ENCODE data around the gene TPCN1. TPM values are rescaled to one million over a fixed set of nuclear protein-coding genes. Genes with fewer than 3 reads are reported as not detected.

The TPCN1 gene
- total and polyA plus RNA-seq, 2 experiments from 2014 or later, result 13.4 to 24.2 TPM

- no peaks in the 10 kb centered on the region for H3K9me3 ChIP-seq (ENCODE audit: low read depth)
- no peak overlapping the region for H3K27ac ChIP-seq
- H3K4me1 ChIP-seq (ENCODE audit: low read depth), result peaks cover 2% of the 10 kb centered on the region
- no peak overlapping the region for H3K4me3 ChIP-seq
- TF ChIP-seq, protein P1, sequence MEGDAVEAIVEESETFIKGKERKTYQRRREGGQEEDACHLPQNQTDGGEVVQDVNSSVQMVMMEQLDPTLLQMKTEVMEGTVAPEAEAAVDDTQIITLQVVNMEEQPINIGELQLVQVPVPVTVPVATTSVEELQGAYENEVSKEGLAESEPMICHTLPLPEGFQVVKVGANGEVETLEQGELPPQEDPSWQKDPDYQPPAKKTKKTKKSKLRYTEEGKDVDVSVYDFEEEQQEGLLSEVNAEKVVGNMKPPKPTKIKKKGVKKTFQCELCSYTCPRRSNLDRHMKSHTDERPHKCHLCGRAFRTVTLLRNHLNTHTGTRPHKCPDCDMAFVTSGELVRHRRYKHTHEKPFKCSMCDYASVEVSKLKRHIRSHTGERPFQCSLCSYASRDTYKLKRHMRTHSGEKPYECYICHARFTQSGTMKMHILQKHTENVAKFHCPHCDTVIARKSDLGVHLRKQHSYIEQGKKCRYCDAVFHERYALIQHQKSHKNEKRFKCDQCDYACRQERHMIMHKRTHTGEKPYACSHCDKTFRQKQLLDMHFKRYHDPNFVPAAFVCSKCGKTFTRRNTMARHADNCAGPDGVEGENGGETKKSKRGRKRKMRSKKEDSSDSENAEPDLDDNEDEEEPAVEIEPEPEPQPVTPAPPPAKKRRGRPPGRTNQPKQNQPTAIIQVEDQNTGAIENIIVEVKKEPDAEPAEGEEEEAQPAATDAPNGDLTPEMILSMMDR (IDR thresholded peaks at IDR 0.05; ENCODE audit: low read depth, low read length), result no peak
- DNase-seq (ENCODE audit: low read depth in 1 of 2, low spot score in 1 of 2), result peak in 1 of 2 donors; percentile 93
- no peaks in the 10 kb centered on the region for H3K27me3 ChIP-seq
- H3K36me3 ChIP-seq, result no peaks in the 10 kb centered on the region
Observed at GRCh38 chr12:113222730-113223531, 1.7 kb downstream of the TPCN1 start.

DNA sequence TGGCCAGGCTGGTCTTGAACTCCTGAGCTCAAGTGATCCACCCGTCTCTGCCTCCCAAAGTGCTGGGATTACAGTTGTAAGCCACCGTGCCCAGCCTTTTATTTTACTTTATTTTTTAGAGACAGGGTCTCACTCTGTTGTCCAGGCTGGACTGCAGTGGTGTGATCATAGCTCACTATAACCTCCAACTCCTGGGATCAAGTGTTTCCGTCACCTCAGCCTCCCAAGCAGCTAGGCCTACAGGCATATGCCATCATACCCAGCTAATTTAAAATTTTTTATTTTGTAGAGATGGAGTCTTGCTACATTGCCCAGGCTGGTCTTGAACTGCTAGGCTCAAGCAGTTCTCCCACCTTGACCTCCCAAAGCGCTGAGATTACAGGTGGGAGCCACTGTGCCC lies 3.7 kb downstream of the TPCN1 start:
- no peaks in the 10 kb centered on the region for H3K9me3 ChIP-seq (ENCODE audit: low read depth)
- no peak overlapping the region for H3K4me3 ChIP-seq
- no peak overlapping the region for H3K27ac ChIP-seq
- no peak for DNase-seq (ENCODE audit: low read depth in 1 of 2, low spot score in 1 of 2)
- no peaks in the 10 kb centered on the region for H3K27me3 ChIP-seq
- peaks cover 5% of the 10 kb centered on the region for H3K4me1 ChIP-seq (ENCODE audit: low read depth)
- TF ChIP-seq, protein P1 (IDR thresholded peaks at IDR 0.05; ENCODE audit: low read depth, low read length), result no peak
- no peaks in the 10 kb centered on the region for H3K36me3 ChIP-seq

GRCh38 chr12:113226696-113227568 lies 5.7 kb downstream of the TPCN1 start:
- no peak for DNase-seq (ENCODE audit: low read depth in 1 of 2, low spot score in 1 of 2)
- H3K4me1 ChIP-seq (ENCODE audit: low read depth), result peaks cover 8% of the 10 kb centered on the region
- TF ChIP-seq, protein P1 (IDR thresholded peaks at IDR 0.05; ENCODE audit: low read depth, low read length), result no peak
- no peaks in the 10 kb centered on the region for H3K36me3 ChIP-seq
- no peaks in the 10 kb centered on the region for H3K9me3 ChIP-seq (ENCODE audit: low read depth)
- no peak overlapping the region for H3K4me3 ChIP-seq
- no peaks in the 10 kb centered on the region for H3K27me3 ChIP-seq
- H3K27ac ChIP-seq, result peak overlapping the region; percentile 21

DNA sequence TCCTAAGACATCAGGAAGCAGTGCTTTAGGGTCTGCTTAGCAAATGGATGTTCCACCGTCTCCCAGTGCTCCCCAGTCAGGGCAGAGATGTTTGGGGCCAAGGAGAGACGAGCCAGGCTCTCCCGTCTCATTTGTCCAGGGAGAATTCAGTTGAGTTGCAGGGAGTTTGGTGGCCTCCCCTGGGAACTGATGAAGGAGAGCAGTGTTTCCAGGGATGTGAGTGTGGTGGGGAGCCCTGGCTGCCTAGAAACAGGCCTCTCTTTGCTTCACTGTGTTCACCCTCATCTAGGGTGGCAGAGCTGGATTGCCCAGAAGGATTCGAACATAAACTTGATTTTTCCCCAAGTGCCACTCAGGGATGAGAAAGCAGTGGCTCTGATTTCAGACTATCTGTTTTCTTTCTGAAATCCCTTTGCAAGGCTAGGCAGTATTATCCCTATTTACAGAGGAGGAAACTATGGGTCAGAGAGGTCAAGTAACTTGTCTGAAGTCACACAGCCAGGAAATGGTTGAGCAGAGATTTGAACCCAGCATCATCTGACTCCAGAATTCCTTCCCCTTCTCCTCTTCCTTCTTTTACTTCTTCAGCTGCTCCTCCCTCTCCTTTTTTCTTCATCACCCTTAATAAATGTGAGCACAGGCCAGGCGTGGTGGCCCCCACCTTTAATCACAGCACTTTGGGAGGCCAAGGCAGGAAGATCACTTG lies 6.6 kb downstream of the TPCN1 start:
- Histone ChIP-seq H3K4me1 (ENCODE audit: low read depth) (peaks cover 9% of the 10 kb centered on the region), H3K27ac (peak overlapping the region; percentile 21)

More for the DNA sequence above, 6.6 kb downstream of the TPCN1 start:
- DNase-seq (ENCODE audit: low read depth in 1 of 2, low spot score in 1 of 2), result no peak
- TF ChIP-seq, protein P1 (IDR thresholded peaks at IDR 0.05; ENCODE audit: low read depth, low read length), result no peak
- H3K4me3 ChIP-seq, result no peak overlapping the region
- H3K9me3 ChIP-seq (ENCODE audit: low read depth), result no peaks in the 10 kb centered on the region
- H3K27me3 ChIP-seq, result no peaks in the 10 kb centered on the region
- H3K36me3 ChIP-seq, result no peaks in the 10 kb centered on the region

Measured in cardiac muscle cell (in vitro differentiated cells and primary cell).